GM10847 (cell line): ENCODE data around the gene MISFA.

Experiments used
- POLR2A ChIP-seq: IDR thresholded peaks from 2 replicates; pipeline ENCODE4 v1.6.1; 2011; ENCODE audit not compliant: insufficient read length; ENCODE audit errors: extremely low read depth

Gene MISFA

DNA sequence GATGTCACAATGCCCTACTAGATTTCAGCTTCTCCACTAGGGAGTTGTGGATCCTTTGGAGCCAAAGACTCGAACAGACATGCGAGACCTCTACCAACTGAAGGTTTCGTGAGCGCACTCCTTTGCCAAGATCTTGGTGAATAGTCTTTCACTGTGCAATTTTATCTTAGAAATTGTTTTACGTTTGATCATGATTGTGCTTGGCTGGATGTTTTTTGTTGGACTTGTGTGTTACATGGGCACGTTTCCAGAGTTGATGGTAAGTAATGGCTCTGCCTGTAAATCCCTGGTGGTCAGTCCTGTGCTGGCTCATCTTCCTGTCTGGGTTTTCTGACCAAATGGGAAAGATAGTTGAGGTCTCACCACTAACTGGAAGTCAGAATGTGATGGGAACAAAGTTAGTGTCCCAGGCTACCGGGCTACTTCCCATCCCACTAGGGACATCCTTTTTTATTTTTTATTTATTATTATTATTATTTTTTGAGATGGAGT, at the start of gene MISFA:
Gene MISFA (plus strand): TSS at position 51 of the 492 bp plus-strand sequence. CDS start 140 bp downstream, at position 191.
- TF ChIP-seq POLR2A, result no peak

GRCh38 chr11:18563090-18563730, 36.4 kb upstream of the MISFA start:
- TF ChIP-seq POLR2A, result no peak

- no peak for TF ChIP-seq POLR2A
Measured at GRCh38 chr11:18564149-18564548, 35.4 kb upstream of the MISFA start.

- TF ChIP-seq POLR2A, result no peak
Measured at GRCh38 chr11:18566406-18566805, 33.2 kb upstream of the MISFA start.

DNA sequence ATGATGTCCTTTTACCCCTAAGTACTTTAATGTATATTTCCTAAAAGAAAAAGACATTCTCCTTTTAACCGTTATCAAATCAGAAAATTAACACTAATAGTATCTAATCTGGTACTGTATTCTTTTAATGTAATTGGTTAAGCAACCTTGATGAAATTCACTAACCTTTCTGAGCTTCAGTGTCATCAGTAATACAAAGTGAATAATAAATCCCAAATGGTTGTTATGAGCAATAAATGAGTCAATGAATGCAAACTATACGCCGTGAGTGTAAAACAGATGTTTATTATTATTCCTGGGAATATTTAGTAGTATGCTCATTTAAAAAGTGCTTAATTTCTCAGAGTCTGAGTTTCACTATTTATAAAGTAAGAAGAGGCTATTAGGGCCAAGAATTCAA, 32.5 kb upstream of the MISFA start:
- TF ChIP-seq POLR2A, result no peak

DNA sequence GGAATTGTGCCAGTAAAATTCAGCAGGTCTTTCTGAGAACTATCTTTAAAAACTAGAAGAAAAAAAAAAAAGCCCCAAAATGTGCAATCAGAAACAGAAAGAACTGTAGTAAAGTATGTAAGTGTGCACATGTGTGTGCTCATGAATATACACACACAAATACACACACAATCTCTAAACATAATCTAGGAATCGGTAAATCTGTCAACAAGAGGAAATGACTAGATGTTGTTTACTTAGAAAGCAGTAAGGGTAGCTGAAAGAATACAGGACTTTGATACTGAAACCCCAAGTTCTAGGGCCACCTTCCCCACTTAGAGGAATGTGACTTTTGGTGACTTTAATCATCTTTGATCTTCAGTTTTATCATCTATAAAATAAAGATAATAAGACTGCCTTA, 24.2 kb upstream of the MISFA start:
- TF ChIP-seq POLR2A, result no peak

- no peak for TF ChIP-seq POLR2A
Measured at GRCh38 chr11:18578975-18579598, 20.5 kb upstream of the MISFA start.

DNA sequence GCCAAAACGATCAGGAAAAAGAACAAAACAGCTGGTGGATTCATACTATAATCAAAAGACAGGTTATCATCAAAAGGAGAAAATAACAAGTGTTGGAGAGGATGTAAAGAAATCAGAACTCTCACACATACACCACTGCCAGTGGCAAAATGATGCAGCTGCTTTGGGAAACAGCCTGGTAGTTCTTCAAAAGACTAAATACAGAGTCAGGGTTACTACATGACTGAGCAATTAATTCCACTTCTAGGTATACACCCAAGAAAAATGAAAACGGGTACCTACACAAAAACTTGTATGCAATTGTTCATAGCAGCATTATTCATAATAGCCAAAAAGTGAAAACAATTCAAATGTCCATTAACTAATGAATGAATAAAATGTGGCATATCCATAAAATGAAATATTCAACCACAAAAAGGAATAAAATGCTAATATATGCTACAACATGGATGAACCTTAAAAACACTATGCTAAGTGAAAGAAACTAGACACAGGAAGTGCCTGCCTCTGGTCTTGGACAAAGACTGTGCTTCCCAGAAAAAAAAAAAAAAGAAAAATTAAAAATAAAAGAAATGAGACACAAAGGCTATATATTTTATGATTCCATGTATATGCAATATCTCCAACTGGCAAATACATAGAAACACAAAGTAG, 19.3 kb upstream of the MISFA start:
- TF ChIP-seq POLR2A, result no peak

DNA sequence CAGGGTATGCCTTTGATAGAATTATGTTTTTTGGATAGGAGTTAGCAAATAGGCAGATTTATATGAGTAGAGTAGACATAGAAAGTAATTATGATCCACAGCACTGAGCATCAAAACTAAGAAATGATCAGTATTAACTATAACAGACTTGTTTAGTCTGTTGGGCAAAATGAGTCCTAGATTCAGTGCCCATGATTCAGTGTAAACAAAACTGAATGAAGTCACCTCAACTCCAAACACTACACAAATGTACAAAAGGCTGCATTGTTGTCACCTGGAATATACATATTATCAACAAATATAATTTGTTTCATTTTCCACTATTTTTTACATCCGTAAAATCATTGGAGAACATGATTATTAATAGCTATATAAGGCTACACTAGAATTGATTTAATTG, 17.8 kb upstream of the MISFA start:
- TF ChIP-seq POLR2A, result no peak

DNA sequence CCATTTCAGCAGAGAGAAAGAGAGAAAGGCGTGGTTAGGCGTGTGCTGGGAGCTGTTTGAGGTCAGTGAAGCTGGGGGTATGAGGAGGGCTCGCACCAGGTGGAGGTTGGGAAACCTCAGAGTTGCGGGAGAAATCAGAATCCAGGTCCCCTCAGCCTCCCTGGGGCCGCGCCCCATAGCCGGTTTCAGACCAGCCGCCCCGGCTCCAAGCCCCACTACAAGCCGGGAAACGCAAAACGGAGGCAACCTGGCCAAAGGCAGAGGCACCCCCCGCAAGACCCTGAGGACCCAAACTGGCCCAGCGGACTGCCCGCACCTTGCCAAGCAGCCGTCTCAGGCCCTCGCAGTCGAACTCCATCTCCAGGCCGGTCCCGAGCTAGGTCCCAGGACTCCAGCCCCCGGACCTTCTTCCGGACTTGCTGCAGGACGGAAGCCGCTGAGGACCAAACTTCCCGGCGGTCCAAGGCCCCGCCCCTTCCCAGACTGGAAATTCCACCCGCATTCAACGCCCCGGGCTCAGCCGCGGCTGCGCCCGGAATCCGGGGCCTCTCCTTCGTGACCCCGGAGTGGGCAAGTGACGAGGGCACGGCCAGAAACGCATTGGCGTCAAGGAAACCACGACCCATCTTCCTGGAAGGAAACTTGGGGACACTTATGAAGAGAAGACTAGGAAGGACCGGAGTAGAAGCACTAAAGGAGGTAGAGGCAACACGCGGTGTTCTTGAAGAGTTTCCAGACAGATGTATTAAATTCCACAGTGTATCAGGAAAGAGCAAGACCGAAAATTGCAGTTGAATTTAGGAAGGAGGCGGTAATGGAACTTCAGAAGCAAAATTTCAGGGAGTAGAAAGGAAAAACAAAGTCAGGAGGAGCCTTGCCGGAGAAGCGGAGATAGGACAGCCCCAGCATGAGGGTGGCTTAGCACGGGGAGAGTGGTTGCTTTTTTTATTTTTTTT, 11.0 kb upstream of the MISFA start, which contains the start of gene UEVLD:
Gene UEVLD (minus strand): TSS at position 438 of the 956 bp plus-strand sequence. CDS start 80 bp downstream, at position 358.
- TF ChIP-seq POLR2A, result peak; percentile 66

GRCh38 chr11:18590571-18590970, 9.0 kb upstream of the MISFA start:
- TF ChIP-seq POLR2A, result no peak

GRCh38 chr11:18594999-18595749, 4.4 kb upstream of the MISFA start:
- no peak for TF ChIP-seq POLR2A

GRCh38 chr11:18600915-18601569, 1.5 kb downstream of the MISFA start:
- TF ChIP-seq POLR2A, result no peak

DNA sequence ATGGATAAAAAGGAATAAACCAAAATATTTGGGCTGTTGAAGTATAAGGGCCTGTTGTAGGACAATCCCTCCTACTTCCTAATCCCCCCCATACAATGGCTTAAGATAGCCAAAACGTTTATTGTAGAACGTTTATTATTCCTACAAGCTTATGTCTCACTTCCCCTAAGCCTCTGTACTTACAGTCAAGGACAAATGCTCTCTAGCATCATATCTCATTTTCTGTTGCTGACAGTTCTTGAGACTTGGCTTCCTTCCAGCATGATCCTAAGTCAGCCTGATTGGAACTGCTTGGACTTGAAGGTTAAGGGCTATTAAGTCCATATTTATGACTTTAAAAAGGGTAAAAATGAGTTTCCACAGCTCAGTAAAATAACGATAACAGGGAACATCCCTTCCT, 8.8 kb downstream of the MISFA start:
- TF ChIP-seq POLR2A, result no peak
